ENCODE measurements around the gene MOCS2. TPM values are rescaled to one million over a fixed set of nuclear protein-coding genes. Genes with fewer than 3 reads are reported as not detected.
A peak's percentile ranks its signal among the peaks of the same experiment; 100 is the strongest.

Gene MOCS2
- 10 to 100 TPM; 33.3 to 59.9 (median 40.7) TPM for polyA plus RNA-seq

GRCh38 chr5:53109443-53110127 is at the start of gene MOCS2:
MOCS2 (minus strand) TSS chr5:53109757; CDS start chr5:53107174, 2,583 bp downstream.
- H3K27me3 Mint-ChIP-seq (ENCODE audit: low read depth in 3 of 3), result peaks cover 0 to 1% (median 0%) of the 10 kb centered on the region in 3 donors
- H3K4me1 Mint-ChIP-seq, result peaks cover 27 to 55% of the 10 kb centered on the region in 2 donors
- H3K4me3 Mint-ChIP-seq, result peak within 1 kb of the TSS; percentile 90 to 97 (median 95)
- H3K36me3 Mint-ChIP-seq, result peaks cover 0 to 11% (median 0%) of the 10 kb centered on the region in 3 donors
- DNase-seq, result peak; percentile 88 to 91 (median 91)
- no peaks in the 10 kb centered on the region for H3K9me3 Mint-ChIP-seq
- H3K27ac Mint-ChIP-seq, result peak within 1 kb of the TSS; percentile 77 to 95 (median 91)

GRCh38 chr5:53151713-53152458 is 42.3 kb upstream of the MOCS2 start:
- Mint-ChIP-seq H3K9me3 (peaks cover 0 to 3% (median 0%) of the 10 kb centered on the region in 6 donors), H3K27me3 (ENCODE audit: low read depth in 3 of 3) (peaks cover 0 to 2% (median 0%) of the 10 kb centered on the region in 3 donors), H3K27ac (no peak overlapping the region), H3K36me3 (no peaks in the 10 kb centered on the region), H3K4me1 (no peaks in the 10 kb centered on the region), H3K4me3 (no peak overlapping the region)
- no peak for DNase-seq

- Mint-ChIP-seq H3K4me3 (no peak overlapping the region), H3K27me3 (ENCODE audit: low read depth in 3 of 3) (peaks cover 0 to 3% (median 0%) of the 10 kb centered on the region in 3 donors), H3K27ac (no peak overlapping the region), H3K9me3 (no peaks in the 10 kb centered on the region), H3K4me1 (no peaks in the 10 kb centered on the region), H3K36me3 (no peaks in the 10 kb centered on the region)
- no peak for DNase-seq
These were observed 23.5 kb upstream of the MOCS2 start for GRCh38 chr5:53133020-53133419.

- no peak overlapping the region for H3K4me3 Mint-ChIP-seq
- H3K36me3 Mint-ChIP-seq, result no peaks in the 10 kb centered on the region
- H3K27me3 Mint-ChIP-seq (ENCODE audit: low read depth in 3 of 3), result peaks cover 0 to 3% (median 0%) of the 10 kb centered on the region in 3 donors
- H3K27ac Mint-ChIP-seq, result no peak overlapping the region
- no peaks in the 10 kb centered on the region for H3K4me1 Mint-ChIP-seq
- no peak for DNase-seq
- no peaks in the 10 kb centered on the region for H3K9me3 Mint-ChIP-seq
These were observed 20.7 kb upstream of the MOCS2 start for GRCh38 chr5:53130266-53130665.

- Mint-ChIP-seq H3K36me3 (no peaks in the 10 kb centered on the region), H3K27me3 (ENCODE audit: low read depth in 3 of 3) (peaks cover 0 to 3% (median 0%) of the 10 kb centered on the region in 3 donors), H3K27ac (no peak overlapping the region), H3K9me3 (no peaks in the 10 kb centered on the region), H3K4me1 (no peaks in the 10 kb centered on the region), H3K4me3 (no peak overlapping the region)
- no peak for DNase-seq
These were observed 18.9 kb upstream of the MOCS2 start for GRCh38 chr5:53128481-53128880.

GRCh38 chr5:53127107-53127506 is 17.6 kb upstream of the MOCS2 start:
- peaks cover 0 to 5% (median 3%) of the 10 kb centered on the region in 3 donors for H3K27me3 Mint-ChIP-seq (ENCODE audit: low read depth in 3 of 3)
- H3K27ac Mint-ChIP-seq, result no peak overlapping the region
- no peak for DNase-seq
- no peaks in the 10 kb centered on the region for H3K4me1 Mint-ChIP-seq
- no peaks in the 10 kb centered on the region for H3K9me3 Mint-ChIP-seq
- H3K36me3 Mint-ChIP-seq, result no peaks in the 10 kb centered on the region
- H3K4me3 Mint-ChIP-seq, result no peak overlapping the region

GRCh38 chr5:53126521-53126920 is 17.0 kb upstream of the MOCS2 start:
- H3K4me3 Mint-ChIP-seq, result no peak overlapping the region

GRCh38 chr5:53123702-53124101 is 14.1 kb upstream of the MOCS2 start:
- Mint-ChIP-seq H3K36me3 (no peaks in the 10 kb centered on the region), H3K9me3 (no peaks in the 10 kb centered on the region), H3K4me1 (no peaks in the 10 kb centered on the region), H3K27me3 (ENCODE audit: low read depth in 3 of 3) (peaks cover 0 to 8% (median 0%) of the 10 kb centered on the region in 3 donors), H3K27ac (no peak overlapping the region), H3K4me3 (no peak overlapping the region)
- DNase-seq, result no peak

More at GRCh38 chr5:53126521-53126920, 17.0 kb upstream of the MOCS2 start:
- Mint-ChIP-seq H3K36me3 (no peaks in the 10 kb centered on the region), H3K9me3 (no peaks in the 10 kb centered on the region), H3K27me3 (ENCODE audit: low read depth in 3 of 3) (peaks cover 0 to 5% (median 2%) of the 10 kb centered on the region in 3 donors), H3K27ac (no peak overlapping the region), H3K4me1 (no peaks in the 10 kb centered on the region)
- no peak for DNase-seq

GRCh38 chr5:53120165-53120564 is 10.6 kb upstream of the MOCS2 start:
- no peaks in the 10 kb centered on the region for H3K9me3 Mint-ChIP-seq
- no peaks in the 10 kb centered on the region for H3K4me1 Mint-ChIP-seq
- no peak overlapping the region for H3K4me3 Mint-ChIP-seq
- DNase-seq, result no peak
- H3K27ac Mint-ChIP-seq, result no peak overlapping the region
- H3K27me3 Mint-ChIP-seq (ENCODE audit: low read depth in 3 of 3), result peaks cover 0 to 8% (median 2%) of the 10 kb centered on the region in 3 donors
- peaks cover 0 to under 1% (median 0%) of the 10 kb centered on the region in 3 donors for H3K36me3 Mint-ChIP-seq

- H3K27me3 Mint-ChIP-seq (ENCODE audit: low read depth in 3 of 3), result peaks cover 0 to 8% (median 2%) of the 10 kb centered on the region in 3 donors
- H3K4me3 Mint-ChIP-seq, result no peak overlapping the region
- H3K4me1 Mint-ChIP-seq, result no peaks in the 10 kb centered on the region
These were observed 9.3 kb upstream of the MOCS2 start for GRCh38 chr5:53118879-53119278.

GRCh38 chr5:53116597-53116996 is 7.0 kb upstream of the MOCS2 start:
- Mint-ChIP-seq H3K4me3 (no peak overlapping the region), H3K4me1 (no peaks in the 10 kb centered on the region), H3K27ac (no peak overlapping the region), H3K27me3 (ENCODE audit: low read depth in 3 of 3) (peaks cover 0 to 3% (median 2%) of the 10 kb centered on the region in 3 donors), H3K9me3 (no peaks in the 10 kb centered on the region), H3K36me3 (peaks cover 0 to 3% (median 0%) of the 10 kb centered on the region in 3 donors)
- no peak for DNase-seq

More at GRCh38 chr5:53118879-53119278, 9.3 kb upstream of the MOCS2 start:
- no peaks in the 10 kb centered on the region for H3K9me3 Mint-ChIP-seq
- H3K27ac Mint-ChIP-seq, result no peak overlapping the region
- H3K36me3 Mint-ChIP-seq, result peaks cover 0 to 3% (median 0%) of the 10 kb centered on the region in 3 donors
- DNase-seq, result no peak

- peaks cover 0 to 3% (median 2%) of the 10 kb centered on the region in 3 donors for H3K27me3 Mint-ChIP-seq (ENCODE audit: low read depth in 3 of 3)
- no peaks in the 10 kb centered on the region for H3K9me3 Mint-ChIP-seq
- H3K27ac Mint-ChIP-seq, result no peak overlapping the region
- peaks cover 9% of the 10 kb centered on the region in 2 donors for H3K4me1 Mint-ChIP-seq
- no peak overlapping the region for H3K4me3 Mint-ChIP-seq
- no peak for DNase-seq
- H3K36me3 Mint-ChIP-seq, result peaks cover 0 to 3% (median 0%) of the 10 kb centered on the region in 3 donors
These were observed 5.4 kb upstream of the MOCS2 start for GRCh38 chr5:53114988-53115387.

- DNase-seq, result no peak
- H3K36me3 Mint-ChIP-seq, result peaks cover 0 to 3% (median 0%) of the 10 kb centered on the region in 3 donors
- no peak overlapping the region for H3K27ac Mint-ChIP-seq
- H3K4me3 Mint-ChIP-seq, result no peak overlapping the region
- H3K27me3 Mint-ChIP-seq (ENCODE audit: low read depth in 3 of 3), result peaks cover 0 to 3% (median 0%) of the 10 kb centered on the region in 3 donors
- no peaks in the 10 kb centered on the region for H3K9me3 Mint-ChIP-seq
- H3K4me1 Mint-ChIP-seq, result peaks cover 15 to 16% of the 10 kb centered on the region in 2 donors
These were observed 4.4 kb upstream of the MOCS2 start for GRCh38 chr5:53113947-53114346.

- Mint-ChIP-seq H3K27ac (no peak overlapping the region), H3K4me1 (peaks cover 21 to 25% of the 10 kb centered on the region in 2 donors), H3K4me3 (no peak overlapping the region), H3K27me3 (ENCODE audit: low read depth in 3 of 3) (peaks cover 0 to 3% (median 0%) of the 10 kb centered on the region in 3 donors), H3K36me3 (peaks cover 0 to 3% (median 0%) of the 10 kb centered on the region in 3 donors), H3K9me3 (no peaks in the 10 kb centered on the region)
- no peak for DNase-seq
These were observed 3.4 kb upstream of the MOCS2 start for GRCh38 chr5:53112909-53113308.

All from immature natural killer cell (primary cell).